GM13977 (cell line): ENCODE measurements around the gene EXOC6B.

Experiments used
- DNase-seq: peaks from one replicate; pipeline ENCODE4 v3.0.0; 2012; ENCODE audit warnings: low spot score
- in situ Hi-C: fragments of 300-500 bp; cut with MboI; formaldehyde crosslinking; loops from one replicate; pipeline ENCODE4 v1.12.0; 2022; ENCODE audit warnings: low sequenced_read_pairs, low pct_unique_long_range_greater_than_20kb, mixed read lengths, inconsistent platforms; ENCODE audit not compliant: unreplicated experiment
- TF ChIP-seq, protein P1 (sequence below): IDR thresholded peaks from 2 replicates; pipeline ENCODE4 v1.5.1; 2012; ENCODE audit warnings: mild to moderate bottlenecking, control low read depth; ENCODE audit not compliant: insufficient read depth; ENCODE audit errors: extremely low read depth, missing control alignments

Gene EXOC6B

GRCh38 chr2:72824224-72824842 lies 1.5 kb downstream of the EXOC6B start:
- DNase-seq: no peak
- TF ChIP-seq, protein P1, sequence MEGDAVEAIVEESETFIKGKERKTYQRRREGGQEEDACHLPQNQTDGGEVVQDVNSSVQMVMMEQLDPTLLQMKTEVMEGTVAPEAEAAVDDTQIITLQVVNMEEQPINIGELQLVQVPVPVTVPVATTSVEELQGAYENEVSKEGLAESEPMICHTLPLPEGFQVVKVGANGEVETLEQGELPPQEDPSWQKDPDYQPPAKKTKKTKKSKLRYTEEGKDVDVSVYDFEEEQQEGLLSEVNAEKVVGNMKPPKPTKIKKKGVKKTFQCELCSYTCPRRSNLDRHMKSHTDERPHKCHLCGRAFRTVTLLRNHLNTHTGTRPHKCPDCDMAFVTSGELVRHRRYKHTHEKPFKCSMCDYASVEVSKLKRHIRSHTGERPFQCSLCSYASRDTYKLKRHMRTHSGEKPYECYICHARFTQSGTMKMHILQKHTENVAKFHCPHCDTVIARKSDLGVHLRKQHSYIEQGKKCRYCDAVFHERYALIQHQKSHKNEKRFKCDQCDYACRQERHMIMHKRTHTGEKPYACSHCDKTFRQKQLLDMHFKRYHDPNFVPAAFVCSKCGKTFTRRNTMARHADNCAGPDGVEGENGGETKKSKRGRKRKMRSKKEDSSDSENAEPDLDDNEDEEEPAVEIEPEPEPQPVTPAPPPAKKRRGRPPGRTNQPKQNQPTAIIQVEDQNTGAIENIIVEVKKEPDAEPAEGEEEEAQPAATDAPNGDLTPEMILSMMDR: no peak
- in situ Hi-C loops: no loop called here

DNA sequence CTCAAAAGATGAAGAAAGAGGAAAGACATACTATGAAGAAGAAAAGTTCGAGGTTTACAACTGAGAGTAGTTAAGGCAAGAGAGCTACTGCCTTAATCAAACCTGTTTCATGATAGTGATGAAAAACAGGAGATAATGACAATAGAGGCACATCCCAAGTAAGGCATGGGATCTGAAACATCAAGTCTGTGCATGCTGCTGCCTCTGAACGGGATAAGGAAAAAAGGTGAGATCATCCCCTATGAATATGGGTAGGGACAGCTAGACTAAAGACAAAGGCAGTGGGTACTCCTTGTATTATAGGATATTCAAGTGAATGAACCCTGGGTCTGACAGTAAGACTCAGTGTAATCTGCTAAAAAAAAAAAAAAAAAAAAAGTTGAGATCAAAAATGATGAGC lies 3.0 kb downstream of the EXOC6B start:
- in situ Hi-C loops: no loop called here
- TF ChIP-seq, protein P1: no peak
- DNase-seq: no peak

- in situ Hi-C loops: no loop called here
- TF ChIP-seq, protein P1: no peak
- no peak for DNase-seq
Observed at GRCh38 chr2:72821983-72822382, 3.9 kb downstream of the EXOC6B start.

DNA sequence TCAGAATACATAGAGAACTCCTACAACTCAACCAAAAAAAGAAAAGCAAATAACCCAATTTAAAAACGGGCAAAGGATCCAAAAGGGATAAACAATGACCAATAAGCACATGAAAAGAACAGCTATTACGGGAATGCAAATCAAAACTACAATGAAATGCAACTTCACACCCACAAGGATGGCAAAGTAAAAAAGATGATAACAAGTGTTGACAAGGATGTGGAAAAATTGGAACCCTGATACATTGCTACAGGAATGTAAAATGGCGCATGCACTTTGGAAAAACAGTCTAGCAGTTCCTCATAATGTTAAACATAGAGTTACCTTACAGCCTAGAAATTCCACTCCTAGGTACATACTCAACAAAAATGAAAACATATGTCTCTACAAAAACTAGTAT lies 4.7 kb downstream of the EXOC6B start:
- TF ChIP-seq, protein P1: no peak
- in situ Hi-C loops: no loop called here
- DNase-seq: no peak

DNA sequence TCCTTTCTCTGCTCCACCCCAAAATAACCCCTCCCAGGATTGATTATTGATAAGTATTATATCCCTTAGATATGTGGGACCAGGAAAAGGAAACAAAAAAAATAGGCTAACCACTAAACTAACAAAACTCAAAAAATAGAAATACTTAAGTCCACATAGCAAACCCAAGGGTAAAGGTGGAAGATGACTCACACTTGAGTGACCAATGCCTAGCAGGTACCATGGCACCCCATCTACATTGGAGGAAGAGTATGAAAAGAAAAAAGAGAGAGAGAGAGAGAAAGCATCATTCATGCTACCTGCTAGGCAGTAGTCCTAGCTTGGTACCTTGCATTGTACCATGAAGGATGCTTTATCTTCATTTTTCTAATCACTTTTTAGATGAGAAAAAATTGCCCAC lies 6.3 kb downstream of the EXOC6B start:
- DNase-seq: no peak
- in situ Hi-C loops: no loop called here
- TF ChIP-seq, protein P1: no peak

GRCh38 chr2:72815655-72816278 lies 10.1 kb downstream of the EXOC6B start:
- no peak for DNase-seq
- TF ChIP-seq, protein P1: no peak
- in situ Hi-C loops: no loop called here
